GM10266 (cell line): ENCODE measurements around the gene PRICKLE3.
"Not testable (repeated sequence)": the region's sequence is repeated elsewhere in the genome, so short reads cannot be mapped to it uniquely, and the experiment has no call there.

ENCODE experiments used
- DNase-seq: peaks from one replicate; pipeline ENCODE4 v3.0.0; 2012; ENCODE audit errors: extremely low spot score
- TF ChIP-seq, protein P1 (sequence below): IDR thresholded peaks from 2 replicates; pipeline ENCODE4 v1.5.1; 2012; ENCODE audit warnings: mild to moderate bottlenecking, low read depth; ENCODE audit not compliant: control insufficient read depth, insufficient read depth; ENCODE audit errors: missing control alignments

PRICKLE3 gene

GRCh38 chrX:49142264-49142663 lies 43.9 kb downstream of the PRICKLE3 start:
- TF ChIP-seq, protein P1, sequence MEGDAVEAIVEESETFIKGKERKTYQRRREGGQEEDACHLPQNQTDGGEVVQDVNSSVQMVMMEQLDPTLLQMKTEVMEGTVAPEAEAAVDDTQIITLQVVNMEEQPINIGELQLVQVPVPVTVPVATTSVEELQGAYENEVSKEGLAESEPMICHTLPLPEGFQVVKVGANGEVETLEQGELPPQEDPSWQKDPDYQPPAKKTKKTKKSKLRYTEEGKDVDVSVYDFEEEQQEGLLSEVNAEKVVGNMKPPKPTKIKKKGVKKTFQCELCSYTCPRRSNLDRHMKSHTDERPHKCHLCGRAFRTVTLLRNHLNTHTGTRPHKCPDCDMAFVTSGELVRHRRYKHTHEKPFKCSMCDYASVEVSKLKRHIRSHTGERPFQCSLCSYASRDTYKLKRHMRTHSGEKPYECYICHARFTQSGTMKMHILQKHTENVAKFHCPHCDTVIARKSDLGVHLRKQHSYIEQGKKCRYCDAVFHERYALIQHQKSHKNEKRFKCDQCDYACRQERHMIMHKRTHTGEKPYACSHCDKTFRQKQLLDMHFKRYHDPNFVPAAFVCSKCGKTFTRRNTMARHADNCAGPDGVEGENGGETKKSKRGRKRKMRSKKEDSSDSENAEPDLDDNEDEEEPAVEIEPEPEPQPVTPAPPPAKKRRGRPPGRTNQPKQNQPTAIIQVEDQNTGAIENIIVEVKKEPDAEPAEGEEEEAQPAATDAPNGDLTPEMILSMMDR: peak; percentile 26
- not testable (repeated sequence) for DNase-seq

GRCh38 chrX:49139713-49140112 lies 46.5 kb downstream of the PRICKLE3 start:
- TF ChIP-seq, protein P1: no peak
- no peak for DNase-seq

DNA sequence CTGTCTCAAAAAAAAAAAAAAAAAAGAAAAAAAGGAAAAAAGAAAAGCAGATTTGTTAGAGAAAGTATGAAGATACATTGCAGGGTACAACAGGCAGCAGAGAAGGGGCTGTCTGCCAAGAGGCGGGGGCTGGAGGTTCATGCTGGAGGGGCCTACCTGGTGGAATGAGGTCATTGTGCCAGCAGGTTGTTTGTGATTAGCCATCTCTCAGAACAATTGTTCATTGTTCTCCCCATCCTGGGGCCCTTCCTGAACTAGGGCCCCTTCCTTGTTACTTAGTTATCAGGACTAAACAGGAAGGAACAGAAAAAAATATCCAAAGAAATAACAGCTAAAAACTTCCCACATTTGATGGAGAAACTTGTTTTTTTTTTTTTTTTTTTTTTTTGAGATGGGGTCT lies 48.7 kb downstream of the PRICKLE3 start:
- TF ChIP-seq, protein P1: no peak
- DNase-seq: no peak

DNA sequence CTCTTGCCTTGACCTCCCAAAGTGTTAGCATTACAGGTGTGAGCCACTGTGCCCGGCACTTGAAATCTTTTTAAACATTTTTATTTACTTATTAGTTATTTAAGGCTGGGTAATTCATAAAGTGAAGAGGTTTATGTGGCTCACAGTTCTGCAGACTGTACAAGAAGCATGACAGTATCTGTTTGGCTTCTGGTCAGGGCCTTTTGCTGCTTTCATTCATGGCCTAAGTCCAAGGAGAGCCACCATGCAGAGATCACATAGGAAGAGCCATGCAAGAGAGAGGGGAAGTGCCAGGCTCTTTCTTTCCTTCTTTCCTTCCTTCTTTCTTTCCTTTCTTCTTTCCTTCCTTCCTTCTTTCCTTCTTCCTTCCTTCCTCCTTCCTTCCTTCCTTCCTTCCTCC lies 52.4 kb downstream of the PRICKLE3 start:
- no peak for DNase-seq
- TF ChIP-seq, protein P1: no peak

DNA sequence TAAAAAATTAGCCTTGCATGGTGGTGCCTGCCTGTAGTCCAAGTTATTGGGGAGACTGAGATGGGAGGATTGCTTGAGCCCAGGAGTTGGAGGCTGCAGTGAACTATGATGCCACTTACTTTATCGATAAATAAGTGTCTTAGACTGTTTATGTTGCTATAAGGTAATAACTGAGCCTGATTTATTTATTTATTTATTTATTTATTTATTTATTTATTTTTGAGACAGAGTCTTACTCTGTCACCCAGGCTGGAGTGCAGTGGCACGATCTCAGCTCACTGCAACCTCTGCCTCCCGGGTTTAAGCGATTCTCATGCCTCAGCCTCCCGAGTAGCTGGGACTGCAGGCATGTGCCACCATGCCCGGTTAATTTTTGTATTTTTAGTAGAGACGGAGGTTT lies 53.9 kb downstream of the PRICKLE3 start:
- not testable (repeated sequence) for DNase-seq

GRCh38 chrX:49129427-49129826 lies 56.7 kb downstream of the PRICKLE3 start:
- no peak for DNase-seq
- TF ChIP-seq, protein P1: no peak

- not testable (repeated sequence) for DNase-seq
Measured at GRCh38 chrX:49127742-49128258, 58.4 kb downstream of the PRICKLE3 start.
